Measurements from ENCODE around the gene PDE8B.

GRCh38 chr5:77321793-77322394, 111.4 kb downstream of the PDE8B start:
- TF ChIP-seq JUND (IDR thresholded peaks at IDR 0.05) (no peak), CTCF (IDR thresholded peaks at IDR 0.05; ENCODE audit: low read depth, low read length, missing input control) (no peak), ATF3 (IDR thresholded peaks at IDR 0.05) (no peak), TAF1 (conservative IDR thresholded peaks at IDR 0.05) (no peak), MAX (IDR thresholded peaks at IDR 0.05) (no peak), RXRA (IDR thresholded peaks at IDR 0.05) (no peak), GABPA (IDR thresholded peaks at IDR 0.05 in 1 of 2, conservative IDR thresholded peaks at IDR 0.05 in 1 of 2) (no peak), RAD21 (IDR thresholded peaks at IDR 0.05) (no peak)
